Measurements from ENCODE around the gene MAN2A2.
A peak's percentile ranks its signal among the peaks of the same experiment; 100 is the strongest.

Gene MAN2A2

DNA sequence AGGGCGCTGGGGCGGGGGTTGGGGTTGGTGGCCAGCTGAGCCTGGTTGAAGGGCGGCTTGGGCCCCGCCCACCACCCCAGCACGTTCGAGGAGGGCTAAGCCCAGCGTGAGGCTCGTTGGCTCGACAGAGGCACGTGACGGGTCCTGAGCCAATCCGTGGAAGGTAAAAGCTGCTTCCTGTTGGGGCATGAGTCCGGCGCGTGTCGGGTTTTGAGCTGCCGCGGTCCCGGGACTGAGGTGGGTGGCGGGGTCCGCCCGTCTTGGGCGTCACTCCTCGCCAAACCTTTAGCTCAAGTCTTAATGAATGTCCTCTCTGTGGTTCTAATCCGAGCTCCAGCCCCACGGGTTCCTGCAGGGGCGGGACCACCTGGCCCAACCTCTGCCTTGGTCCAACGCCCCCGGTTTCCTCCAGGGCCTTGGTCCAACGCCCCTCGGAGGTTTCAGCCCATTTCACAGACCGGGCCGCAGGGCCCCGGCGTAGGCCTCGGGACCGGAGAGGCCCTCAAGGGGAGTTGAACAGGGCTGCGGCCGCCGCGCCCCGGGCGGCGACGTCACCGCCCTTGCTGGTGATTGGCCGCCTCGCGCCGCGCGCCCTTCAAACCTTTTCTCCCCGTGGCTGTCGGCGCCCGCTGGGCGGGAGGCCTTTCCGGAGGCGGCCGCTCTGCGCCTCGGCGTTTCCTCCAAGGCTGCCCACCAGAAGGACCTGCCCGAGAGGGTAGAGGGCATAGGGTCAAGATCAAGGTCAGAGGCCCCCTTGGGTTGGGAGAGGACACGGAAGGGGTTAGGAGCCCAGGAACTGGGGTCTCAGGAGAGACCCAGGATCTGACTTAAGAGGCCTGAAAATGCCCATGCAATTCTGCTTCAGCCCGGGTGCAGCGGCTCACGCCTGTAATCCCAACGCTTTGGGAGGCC lies 51.9 kb downstream of the MAN2A2 start, which contains the start of gene RCCD1:
TSS of gene RCCD1 (plus strand) at position 173 of the 912 bp plus-strand sequence. CDS start 1,851 bp downstream, outside the sequence.
- peak within 1 kb of the TSS; percentile 95 for H3K27ac ChIP-seq
- no peak for TF ChIP-seq CTCF (conservative IDR thresholded peaks at IDR 0.05)
- TF ChIP-seq ZFX (IDR thresholded peaks at IDR 0.05) = peak; percentile 95

GRCh38 chr15:90955624-90956273 lies 52.6 kb downstream of the MAN2A2 start:
- TF ChIP-seq CTCF (conservative IDR thresholded peaks at IDR 0.05) (no peak), ZFX (IDR thresholded peaks at IDR 0.05) (no peak)
- peak overlapping the region; percentile 95 for H3K27ac ChIP-seq

- no peak for TF ChIP-seq ZFX (IDR thresholded peaks at IDR 0.05)
- peak; percentile 99 for TF ChIP-seq CTCF (conservative IDR thresholded peaks at IDR 0.05)
- H3K27ac ChIP-seq = peak overlapping the region; percentile 95
These were observed 53.4 kb downstream of the MAN2A2 start for GRCh38 chr15:90956274-90957030.

DNA sequence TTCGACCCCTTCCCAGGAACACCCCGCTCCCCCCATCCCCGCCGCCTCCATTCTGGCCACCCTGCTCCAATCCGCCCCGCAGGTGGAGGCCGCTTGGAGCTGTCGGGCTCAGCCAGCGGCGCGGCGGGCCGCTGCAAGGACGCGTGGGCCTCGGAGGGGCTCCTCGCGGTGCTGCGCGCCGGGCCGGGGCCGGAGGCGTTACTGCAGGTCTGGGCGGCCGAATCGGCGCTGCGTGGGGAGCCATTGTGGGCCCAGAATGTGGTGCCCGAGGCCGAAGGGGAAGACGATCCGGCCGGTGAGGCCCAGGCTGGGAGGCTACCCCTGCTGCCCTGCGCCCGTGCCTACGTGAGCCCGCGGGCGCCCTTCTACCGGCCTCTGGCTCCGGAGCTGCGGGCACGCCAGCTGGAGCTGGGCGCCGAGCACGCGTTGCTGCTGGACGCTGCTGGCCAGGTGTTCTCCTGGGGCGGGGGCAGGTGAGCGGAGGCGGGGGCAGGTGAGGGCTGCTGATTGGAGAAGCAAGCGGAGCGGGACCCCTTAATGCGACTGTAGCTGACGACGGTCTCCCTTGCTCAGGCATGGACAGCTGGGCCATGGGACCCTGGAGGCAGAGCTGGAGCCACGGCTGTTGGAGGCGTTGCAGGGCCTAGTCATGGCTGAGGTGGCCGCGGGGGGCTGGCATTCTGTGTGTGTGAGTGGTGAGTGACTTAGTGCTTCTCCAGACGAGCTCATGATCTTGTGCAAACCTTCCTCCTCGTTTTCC lies 54.1 kb downstream of the MAN2A2 start:
- peak overlapping the region; percentile 95 for H3K27ac ChIP-seq
- TF ChIP-seq ZFX (IDR thresholded peaks at IDR 0.05) (peak; percentile 88), CTCF (conservative IDR thresholded peaks at IDR 0.05) (no peak; the same call in 1 of the 2 replicates)

DNA sequence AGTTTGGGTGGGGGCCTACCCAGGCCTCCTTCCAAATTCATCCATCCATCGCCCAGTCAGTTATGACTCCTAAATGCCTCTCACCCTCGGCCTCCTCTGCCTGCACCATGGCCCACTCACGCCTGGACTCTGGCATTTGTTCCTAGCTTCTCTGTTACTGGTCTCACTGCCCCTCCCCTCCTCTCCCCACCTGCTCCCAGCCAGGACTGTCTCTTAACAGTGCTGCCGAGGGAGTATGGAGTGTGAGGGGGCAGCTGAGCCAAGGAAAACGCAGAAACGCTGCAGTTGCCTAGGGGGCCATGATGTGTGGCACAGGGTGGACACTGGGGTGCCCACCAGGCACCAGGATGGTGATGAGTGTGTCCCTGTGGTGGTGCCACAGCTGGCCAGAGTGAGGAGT lies 54.7 kb downstream of the MAN2A2 start:
- peak overlapping the region; percentile 95; the same call in 1 of the 2 replicates for H3K27ac ChIP-seq
- TF ChIP-seq CTCF (conservative IDR thresholded peaks at IDR 0.05) (no peak), ZFX (IDR thresholded peaks at IDR 0.05) (no peak)

DNA sequence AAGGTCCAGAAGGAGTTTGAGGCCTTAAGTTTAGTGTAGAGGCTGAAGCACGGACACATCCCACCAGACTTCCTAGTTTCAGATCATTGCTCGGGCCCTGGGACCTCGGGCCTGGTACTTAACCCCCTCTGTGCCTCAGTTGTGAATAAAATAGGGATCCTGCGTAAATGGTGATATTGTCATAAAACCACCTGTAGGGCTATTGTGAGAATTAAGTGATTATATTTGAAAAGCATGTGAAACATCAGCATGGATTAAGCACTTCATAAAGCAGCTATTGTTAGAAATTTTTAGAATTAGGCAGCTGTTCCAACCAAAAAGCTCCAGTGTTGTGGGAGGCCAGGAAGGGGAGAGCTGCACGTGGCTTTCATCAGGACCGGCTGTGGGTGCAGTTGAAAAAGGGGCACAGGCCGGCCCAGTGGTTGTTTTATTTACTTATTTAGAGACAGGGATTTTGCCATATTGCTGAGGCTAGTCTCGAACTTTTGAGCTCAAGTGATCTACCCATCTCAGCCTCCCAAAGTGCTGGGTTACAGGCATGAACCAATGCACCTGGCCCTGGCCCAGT lies 56.0 kb downstream of the MAN2A2 start:
- TF ChIP-seq ZFX (IDR thresholded peaks at IDR 0.05) = no peak
- TF ChIP-seq CTCF (conservative IDR thresholded peaks at IDR 0.05) = no peak
- no peak overlapping the region for H3K27ac ChIP-seq

Data from C4-2B (cell line).